ENCODE data around the gene ACOT6.
"Not testable (repeated sequence)": the region's sequence is repeated elsewhere in the genome, so short reads cannot be mapped to it uniquely, and the experiment has no call there.

Gene ACOT6

GRCh38 chr14:73594491-73594890, 17.8 kb upstream of the ACOT6 start:
- in situ Hi-C loops (cut with MboI; ENCODE audit: low sequenced_read_pairs) = no loop called here

DNA sequence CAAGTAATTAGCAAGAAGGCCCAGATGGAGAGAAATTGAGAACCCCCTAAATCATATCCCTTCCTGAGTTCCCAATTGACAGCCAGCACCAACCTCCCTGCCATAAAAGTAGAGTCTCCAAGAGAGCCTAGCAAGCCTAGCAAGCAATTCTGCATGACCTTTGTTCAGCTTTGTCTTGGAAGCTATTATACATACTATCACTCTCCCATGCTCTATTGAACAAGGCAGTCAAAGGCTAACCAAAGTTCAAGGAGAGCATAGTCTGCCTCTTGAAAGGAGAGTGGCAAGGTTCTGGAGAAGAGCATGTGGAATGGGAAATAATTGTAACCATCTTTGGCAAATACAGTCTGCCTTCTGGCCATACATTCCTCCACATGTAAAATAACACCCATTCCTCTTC, 12.8 kb upstream of the ACOT6 start:
- in situ Hi-C loops (cut with MboI; ENCODE audit: low sequenced_read_pairs) = no loop called here

DNA sequence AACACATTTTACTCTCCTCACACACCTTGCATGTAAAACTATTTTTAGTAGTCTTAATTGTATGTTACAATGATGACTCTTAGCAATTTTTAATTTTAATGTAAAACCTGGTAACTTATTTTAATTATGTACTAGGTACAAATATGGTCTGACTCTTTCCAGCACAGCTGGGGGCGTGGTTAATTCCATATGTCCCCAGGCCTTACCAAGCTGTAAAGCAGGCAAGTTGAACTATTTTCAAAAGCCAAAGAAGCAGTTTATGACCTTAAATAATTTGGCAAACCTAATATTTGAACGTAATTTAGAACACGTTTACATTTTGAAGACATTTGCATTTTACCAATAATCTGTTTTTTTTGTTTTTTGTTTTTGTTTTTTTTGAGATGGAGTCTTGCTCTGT, 9.3 kb upstream of the ACOT6 start:
- in situ Hi-C loops (cut with MboI; ENCODE audit: low sequenced_read_pairs) = no loop called here

DNA sequence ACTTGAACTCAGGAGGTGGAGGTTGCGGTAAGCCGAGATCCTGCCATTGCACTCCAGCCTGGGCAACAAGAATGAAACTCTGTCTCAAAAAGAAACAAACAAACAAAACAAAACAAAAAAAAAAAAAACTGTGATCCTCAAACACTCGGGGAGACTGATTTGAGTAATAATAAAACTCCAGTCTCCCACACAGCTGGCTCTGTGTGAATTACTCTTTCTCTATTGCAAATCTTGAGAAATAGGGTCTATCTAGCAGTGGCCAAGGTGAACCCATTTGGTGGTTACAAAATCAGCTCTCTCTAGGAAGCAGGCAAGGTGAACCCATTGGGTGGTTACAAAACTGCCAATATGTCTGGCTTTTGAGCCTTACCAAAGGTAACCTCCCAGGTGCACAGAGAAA, 6.0 kb upstream of the ACOT6 start:
- in situ Hi-C loops (cut with MboI; ENCODE audit: low sequenced_read_pairs) = no loop called here

- in situ Hi-C loops (cut with MboI; ENCODE audit: low sequenced_read_pairs) = no loop called here
Measured at GRCh38 chr14:73607241-73607640, 5.1 kb upstream of the ACOT6 start.

DNA sequence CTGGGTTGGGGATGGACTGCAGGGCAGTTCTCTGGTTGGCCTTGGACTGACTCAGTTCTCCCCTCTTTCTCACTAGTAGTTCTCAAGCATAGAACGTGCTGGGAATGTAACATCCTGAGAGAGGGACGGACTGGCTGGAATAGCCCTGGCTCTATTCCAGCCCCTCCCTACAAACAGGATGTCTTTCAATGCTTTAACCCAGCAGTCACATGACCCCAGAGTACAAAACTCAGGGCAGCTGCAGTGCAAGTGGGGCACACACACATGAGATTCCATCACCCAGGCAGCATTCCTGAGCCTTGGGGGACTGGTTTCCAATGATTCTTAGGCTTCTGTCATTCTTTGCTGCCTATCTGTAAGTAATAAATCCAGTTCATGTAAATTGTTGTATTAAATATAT, 1.6 kb upstream of the ACOT6 start:
- in situ Hi-C loops (cut with MboI; ENCODE audit: low sequenced_read_pairs) = no loop called here

- in situ Hi-C loops (cut with MboI; ENCODE audit: low sequenced_read_pairs) = no loop called here
Measured at GRCh38 chr14:73613046-73613383, 698 bp downstream of the ACOT6 start.

GRCh38 chr14:73613419-73613963, 1.2 kb downstream of the ACOT6 start:
- in situ Hi-C loops (cut with MboI; ENCODE audit: low sequenced_read_pairs) = no loop called here

DNA sequence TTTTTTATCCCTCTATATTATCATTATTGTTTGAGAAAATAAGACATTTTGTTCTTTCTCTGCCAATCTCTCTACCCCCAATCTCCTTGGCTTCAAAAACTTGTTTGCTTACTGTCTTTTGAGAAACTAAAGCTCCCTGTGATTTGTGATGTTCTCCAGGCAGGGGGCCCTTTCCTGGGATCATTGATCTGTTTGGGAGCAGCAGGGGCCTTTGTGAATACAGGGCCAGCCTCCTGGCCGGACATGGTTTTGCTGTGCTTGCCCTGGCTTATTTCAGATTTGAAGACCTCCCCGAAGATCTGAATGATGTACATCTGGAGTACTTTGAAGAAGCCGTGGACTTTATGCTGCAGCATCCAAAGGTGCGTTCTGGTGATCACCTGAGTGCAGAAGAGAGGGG, 4.5 kb downstream of the ACOT6 start:
- in situ Hi-C loops (cut with MboI; ENCODE audit: low sequenced_read_pairs) = no loop called here

DNA sequence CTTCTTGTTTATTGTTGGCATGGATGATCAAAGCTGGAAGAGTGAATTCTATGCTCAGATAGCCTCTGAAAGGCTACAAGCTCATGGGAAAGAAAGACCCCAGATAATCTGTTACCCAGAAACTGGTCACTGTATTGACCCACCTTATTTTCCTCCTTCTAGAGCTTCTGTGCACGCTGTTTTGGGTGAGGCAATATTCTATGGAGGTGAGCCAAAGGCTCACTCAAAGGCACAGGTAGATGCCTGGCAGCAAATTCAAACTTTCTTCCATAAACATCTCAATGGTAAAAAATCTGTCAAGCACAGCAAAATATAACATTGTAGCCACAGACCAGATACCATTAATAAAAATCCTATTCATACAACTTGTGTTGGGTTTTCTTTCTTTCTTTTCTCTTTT, 7.2 kb downstream of the ACOT6 start:
- in situ Hi-C loops (cut with MboI; ENCODE audit: low sequenced_read_pairs) = no loop called here

- in situ Hi-C loops (cut with MboI; ENCODE audit: low sequenced_read_pairs) = no loop called here
Measured at GRCh38 chr14:73620268-73620667, 8.0 kb downstream of the ACOT6 start.

DNA sequence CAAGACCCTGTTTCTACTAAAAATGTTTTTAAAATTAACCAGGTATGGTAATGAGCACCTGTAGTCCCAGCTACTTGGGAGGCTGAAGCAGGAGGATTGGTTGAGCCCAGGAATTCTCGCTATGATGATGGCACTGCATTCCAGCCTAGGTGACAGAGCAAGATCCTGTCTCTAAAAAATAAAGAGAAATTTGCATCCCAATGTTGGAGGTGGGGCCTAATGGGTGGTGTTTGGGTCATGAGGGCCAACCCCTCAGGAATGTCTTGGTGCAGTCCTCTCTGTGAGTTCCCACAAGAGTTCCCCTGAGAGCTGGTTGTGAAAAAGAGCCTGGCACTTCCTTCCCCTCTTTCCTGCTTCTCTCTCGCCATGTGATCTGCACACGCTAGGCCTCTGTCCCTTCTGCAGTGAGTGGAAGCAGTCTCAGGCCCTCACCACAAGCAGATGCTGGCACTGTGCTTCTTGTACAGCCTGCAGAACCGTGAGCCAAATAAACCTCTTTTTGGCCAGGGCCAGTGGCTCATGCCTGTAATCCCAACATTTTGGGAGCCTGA, 11.3 kb downstream of the ACOT6 start:
- in situ Hi-C loops (cut with MboI; ENCODE audit: low sequenced_read_pairs) = no loop called here

DNA sequence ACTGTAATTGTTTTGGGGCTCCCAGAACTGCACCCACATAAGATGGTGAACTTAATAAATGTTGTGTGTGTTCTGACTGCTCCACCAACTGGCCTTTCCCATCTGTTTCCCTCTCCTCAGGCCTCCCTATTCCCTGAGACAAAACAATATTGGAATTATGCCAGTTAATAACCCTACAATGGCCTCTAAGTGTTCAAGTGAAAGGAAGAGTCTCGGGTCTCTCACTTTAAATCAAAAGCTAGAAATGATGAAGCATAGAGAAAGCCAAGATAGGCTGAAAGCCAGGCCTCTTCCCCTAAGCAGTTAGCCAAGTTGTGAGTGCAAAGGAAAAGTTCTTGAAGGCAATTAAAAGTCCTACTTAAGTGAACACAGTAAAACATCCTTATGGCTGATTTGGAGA, 13.4 kb downstream of the ACOT6 start:
- in situ Hi-C loops (cut with MboI; ENCODE audit: low sequenced_read_pairs) = no loop called here

DNA sequence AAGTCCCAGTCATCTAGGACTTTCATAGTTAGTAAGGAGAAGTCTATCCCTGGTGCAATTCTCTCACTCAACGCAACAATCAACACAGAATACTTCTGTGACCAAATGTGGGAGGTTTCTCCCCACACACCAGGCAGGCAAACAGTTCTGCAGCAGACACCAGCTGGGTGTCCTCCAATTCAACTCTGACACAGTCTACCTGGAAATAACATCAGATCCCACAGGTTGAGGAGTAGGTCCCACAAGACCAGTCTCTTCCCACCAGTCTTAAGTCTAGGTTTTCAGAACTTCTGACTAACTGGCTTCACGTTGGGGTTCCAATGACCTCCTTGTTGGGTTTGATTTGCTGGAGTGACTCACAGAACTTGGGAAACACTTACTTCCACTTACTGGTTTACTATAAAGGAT, 14.8 kb downstream of the ACOT6 start:
- in situ Hi-C loops (cut with MboI; ENCODE audit: low sequenced_read_pairs) = no loop called here

DNA sequence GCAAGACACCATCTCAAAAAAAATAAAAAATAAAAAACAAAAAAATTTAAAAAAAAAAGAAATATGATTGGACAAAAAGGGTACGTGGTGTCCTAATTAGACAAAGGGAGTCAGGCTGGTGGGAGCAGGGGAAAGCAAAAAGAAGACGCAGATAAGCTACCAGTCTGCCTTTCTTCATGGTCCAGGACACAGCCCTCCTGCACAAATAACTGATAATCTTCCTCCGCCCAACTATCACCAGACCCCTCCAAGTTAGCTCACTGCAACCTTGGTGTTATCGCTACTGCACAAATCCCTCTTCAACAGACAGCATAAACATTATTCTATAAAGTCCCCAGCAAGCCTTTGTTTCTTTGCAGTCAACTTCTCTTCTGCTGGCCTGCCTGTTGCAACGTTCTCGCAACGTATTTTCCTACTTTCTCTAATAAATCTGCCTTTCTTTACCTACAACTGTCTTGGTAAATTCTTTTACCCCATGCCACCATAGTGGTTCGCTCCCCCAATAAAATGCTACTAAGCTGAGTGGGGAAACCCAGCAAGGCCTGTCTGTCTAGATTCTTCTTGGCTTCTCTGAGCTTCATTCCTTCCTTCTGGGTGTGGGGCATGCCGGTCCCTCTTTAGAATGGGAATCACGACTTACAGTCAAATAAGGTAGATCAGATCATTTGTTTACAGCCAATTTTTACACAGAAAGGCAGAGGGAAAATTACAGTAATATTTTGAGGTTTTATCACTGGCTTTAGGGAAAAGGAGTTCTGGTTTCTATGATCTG, 17.9 kb downstream of the ACOT6 start:
- in situ Hi-C loops (cut with MboI; ENCODE audit: low sequenced_read_pairs) = no loop called here

GRCh38 chr14:73633116-73634010, 21.0 kb downstream of the ACOT6 start:
- in situ Hi-C loops (cut with MboI; ENCODE audit: low sequenced_read_pairs) = no loop called here

DNA sequence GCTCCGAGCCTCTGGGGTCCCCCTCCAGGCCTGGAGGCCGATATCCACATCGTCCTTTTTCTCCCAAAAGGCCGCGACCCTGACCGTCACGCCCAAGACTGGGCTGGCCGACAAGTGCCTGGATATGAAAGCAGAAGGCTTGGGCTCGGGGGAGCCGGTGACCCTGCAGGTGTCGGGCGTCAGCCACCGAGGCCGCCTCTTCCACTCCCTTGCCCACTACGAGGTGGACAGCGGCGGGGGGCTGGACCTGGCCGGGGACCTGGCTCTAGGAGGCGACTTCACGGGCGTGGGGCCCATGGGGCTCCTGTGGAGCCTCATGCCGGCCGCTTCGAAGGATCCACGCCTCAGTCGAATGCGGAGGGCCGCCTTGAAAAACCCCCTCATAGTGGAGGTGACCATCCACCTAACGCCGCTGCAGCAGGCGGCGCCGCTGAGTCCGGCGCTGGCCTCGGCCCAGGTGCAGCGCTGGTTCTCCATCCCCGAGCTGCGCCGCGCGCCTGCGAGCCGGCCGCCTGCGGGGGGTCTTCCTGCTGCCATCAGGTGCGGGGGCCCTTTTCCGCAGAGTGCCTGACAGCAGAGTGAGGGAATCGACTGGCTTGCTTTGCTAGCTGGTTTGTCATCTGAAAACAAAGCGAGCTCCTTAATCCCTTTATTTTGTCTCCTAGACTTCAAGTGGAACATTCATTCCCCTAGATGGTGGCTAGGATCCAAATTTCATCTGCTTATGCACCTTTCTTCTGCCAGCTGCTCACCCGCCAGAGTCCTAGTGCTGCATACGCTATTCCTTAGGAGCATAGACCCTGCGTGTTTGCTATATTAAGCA, 21.9 kb downstream of the ACOT6 start:
- in situ Hi-C loops (cut with MboI; ENCODE audit: low sequenced_read_pairs) = no loop called here

DNA sequence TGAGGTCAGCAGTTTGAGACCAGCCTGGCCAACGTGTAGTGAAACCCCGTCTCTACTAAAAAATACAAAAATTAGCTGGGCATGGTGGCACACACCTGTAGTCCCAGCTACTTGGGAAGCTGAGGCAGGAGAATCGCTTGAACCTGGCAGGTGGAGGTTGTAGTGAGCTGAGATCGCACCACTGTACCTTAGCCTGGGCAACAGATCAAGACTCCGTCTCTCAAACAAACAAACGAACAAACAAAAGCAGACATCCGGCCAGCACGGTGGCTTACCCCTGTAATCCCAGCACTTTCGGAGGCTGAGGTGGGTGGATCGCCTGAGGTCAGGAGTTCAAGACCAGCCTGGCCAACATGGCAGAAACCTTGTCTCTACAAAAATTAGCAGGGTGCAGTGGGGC, 24.0 kb downstream of the ACOT6 start:
- in situ Hi-C loops (cut with MboI; ENCODE audit: low sequenced_read_pairs) = not testable (repeated sequence)

- in situ Hi-C loops (cut with MboI; ENCODE audit: low sequenced_read_pairs) = no loop called here
Measured at GRCh38 chr14:73637830-73638229, 25.5 kb downstream of the ACOT6 start.

GRCh38 chr14:73640796-73641365, 28.6 kb downstream of the ACOT6 start:
- in situ Hi-C loops (cut with MboI; ENCODE audit: low sequenced_read_pairs) = no loop called here
